Urinary bladder (tissue), 4 donors: ENCODE data around the gene NAT16. TPM values are rescaled to one million over a fixed set of nuclear protein-coding genes. Genes with fewer than 3 reads are reported as not detected.

Source experiments
- DNase-seq: peaks from one replicate; pipeline ENCODE4 v3.0.0-alpha.2; 2015; ENCODE audit errors: extremely low spot score
- H3K27ac ChIP-seq: one replicate; pipeline ENCODE4 v1.5.1; 2013; ENCODE audit warnings: low read depth, mild to moderate bottlenecking, moderate library complexity
- H3K36me3 ChIP-seq: one replicate; pipeline ENCODE4 v1.6.1; 2013; ENCODE audit warnings: mild to moderate bottlenecking, moderate library complexity; ENCODE audit not compliant: insufficient read depth
- H3K4me1 ChIP-seq: one replicate; pipeline ENCODE4 v1.6.1; 2013; ENCODE audit warnings: mild to moderate bottlenecking, moderate library complexity; ENCODE audit not compliant: insufficient read depth
- H3K4me3 ChIP-seq: one replicate; pipeline ENCODE4 v1.5.1; 2013; ENCODE audit warnings: low read depth, low read length
- WGBS: extraction: QIAGEN DNeasy Blood & Tissue Kit; methylation state at CpG from one replicate; pipeline ENCODE4 v1.1.7; 2013; 5-methylcytosine and 5-hydroxymethylcytosine counted together
- polyA plus RNA-seq: library from polyadenylated mRNA; stranded (reverse); fragments of 200-250 nt; gene quantifications from one replicate; pipeline ENCODE4 v1.2.3, GENCODE V29; 2013
- total RNA-seq: library from RNA; depleted of rRNA; stranded (reverse); fragments of >200 nt; gene quantifications from one replicate; pipeline ENCODE4 v1.2.3, GENCODE V29; 2014
- donor health status: healthy with polysubstance abuse.
- donor health status: healthy.

Gene NAT16
- total and polyA plus RNA-seq, 2 donors: not detected

DNA sequence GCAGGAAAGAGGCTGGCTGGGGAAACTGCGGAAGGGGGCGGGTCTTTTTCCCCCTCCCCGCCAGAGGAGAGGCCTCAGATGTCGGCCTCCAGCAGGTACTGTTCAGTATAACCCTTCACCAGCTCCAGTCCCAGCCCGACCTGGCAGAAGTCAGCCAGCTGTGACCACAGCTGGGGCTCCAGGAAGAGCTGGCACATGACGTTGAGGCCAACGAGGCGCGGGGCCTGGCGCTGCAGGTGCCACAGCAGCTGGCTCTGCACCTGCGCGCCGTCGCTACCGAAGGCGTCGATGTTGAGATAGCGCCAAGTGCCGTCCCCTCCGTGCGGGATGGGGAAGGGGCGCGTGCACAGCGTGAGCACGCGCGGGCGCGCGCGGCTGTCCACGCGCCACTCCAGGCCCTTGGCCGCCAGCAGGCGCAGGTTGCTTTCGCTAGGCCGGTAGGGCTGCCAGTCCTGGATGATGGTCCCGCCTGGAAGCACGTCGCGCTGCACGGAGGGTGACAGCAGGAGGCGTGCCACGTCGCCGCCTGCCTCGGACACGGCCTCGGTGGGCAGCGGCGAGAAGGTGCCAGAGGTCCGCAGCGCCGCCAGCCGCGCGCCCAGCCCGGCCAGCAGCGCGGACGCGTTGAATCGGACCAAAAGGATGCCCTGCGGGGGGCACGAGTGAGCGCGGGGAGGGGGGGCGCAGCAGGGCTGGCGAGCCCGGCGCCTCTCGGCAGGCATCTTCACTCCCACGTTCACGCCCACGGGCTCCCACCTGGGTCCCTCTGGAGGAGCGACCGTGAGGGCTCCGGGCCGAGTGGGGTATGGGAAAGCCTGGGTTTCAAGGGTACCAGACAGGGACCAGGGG, 7.9 kb downstream of the NAT16 start:
- WGBS: 1% methylated on average over 79 of the region's 79 CpGs
- Histone ChIP-seq H3K36me3 (no peaks in the 10 kb centered on the region), H3K4me1 (no peaks in the 10 kb centered on the region), H3K4me3 (no peak overlapping the region), H3K27ac (no peak overlapping the region)
- DNase-seq: no peak

DNA sequence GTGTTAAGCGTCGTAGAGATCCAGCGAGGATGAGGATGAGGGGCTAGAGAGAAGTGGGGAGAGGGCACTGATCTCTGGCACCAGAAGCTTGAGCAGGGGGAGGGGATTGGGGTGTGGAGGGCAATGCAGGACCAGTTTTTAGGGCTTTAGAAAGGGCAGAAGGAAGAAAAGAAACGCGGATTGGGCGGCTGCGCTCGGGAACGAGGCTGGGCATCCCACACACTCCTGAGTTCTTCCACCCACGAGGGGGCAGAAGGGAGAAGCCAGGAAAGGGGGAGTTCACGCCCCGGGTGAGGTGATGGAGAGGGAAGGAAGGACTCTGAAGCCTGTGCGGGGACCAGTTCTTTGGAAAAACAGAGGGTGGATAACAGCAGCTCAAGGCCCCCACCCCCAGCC, 8.7 kb downstream of the NAT16 start:
- no peaks in the 10 kb centered on the region for H3K4me1 ChIP-seq
- DNase-seq: no peak
- no peak overlapping the region for H3K4me3 ChIP-seq
- 2% methylated on average over 13 of the region's 13 CpGs for WGBS
- no peak overlapping the region for H3K27ac ChIP-seq
- H3K36me3 ChIP-seq: no peaks in the 10 kb centered on the region

GRCh38 chr7:101170617-101171441, 9.3 kb downstream of the NAT16 start:
- no peak overlapping the region for H3K4me3 ChIP-seq
- no peaks in the 10 kb centered on the region for H3K4me1 ChIP-seq
- no peak overlapping the region for H3K27ac ChIP-seq
- no peak for DNase-seq
- no peaks in the 10 kb centered on the region for H3K36me3 ChIP-seq
- WGBS: 3% methylated on average over 17 of the region's 17 CpGs

GRCh38 chr7:101169838-101170551, 10.1 kb downstream of the NAT16 start:
- DNase-seq: no peak
- WGBS: under 1% methylated on average over 33 of the region's 33 CpGs
- Histone ChIP-seq H3K27ac (no peak overlapping the region), H3K36me3 (no peaks in the 10 kb centered on the region), H3K4me1 (no peaks in the 10 kb centered on the region), H3K4me3 (no peak overlapping the region)

GRCh38 chr7:101169110-101169837, 10.8 kb downstream of the NAT16 start:
- WGBS: 3% methylated on average over 18 of the region's 18 CpGs
- no peaks in the 10 kb centered on the region for H3K36me3 ChIP-seq
- no peak overlapping the region for H3K4me3 ChIP-seq
- no peak for DNase-seq
- no peaks in the 10 kb centered on the region for H3K4me1 ChIP-seq
- no peak overlapping the region for H3K27ac ChIP-seq

GRCh38 chr7:101168412-101169049, 11.6 kb downstream of the NAT16 start:
- no peaks in the 10 kb centered on the region for H3K36me3 ChIP-seq
- WGBS: 2% methylated on average over 6 of the region's 6 CpGs
- no peaks in the 10 kb centered on the region for H3K4me1 ChIP-seq
- DNase-seq: no peak
- H3K27ac ChIP-seq: no peak overlapping the region
- no peak overlapping the region for H3K4me3 ChIP-seq

- H3K4me3 ChIP-seq: no peak overlapping the region
- no peak for DNase-seq
- H3K27ac ChIP-seq: no peak overlapping the region
- peaks cover 2% of the 10 kb centered on the region for H3K4me1 ChIP-seq
- no peaks in the 10 kb centered on the region for H3K36me3 ChIP-seq
- 3% methylated on average over 12 of the region's 12 CpGs for WGBS
Measured at GRCh38 chr7:101167645-101168411, 12.3 kb downstream of the NAT16 start.

- no peaks in the 10 kb centered on the region for H3K36me3 ChIP-seq
- H3K4me1 ChIP-seq: peaks cover 3% of the 10 kb centered on the region
- H3K27ac ChIP-seq: no peak overlapping the region
- no peak overlapping the region for H3K4me3 ChIP-seq
- no peak for DNase-seq
- WGBS: under 1% methylated on average over 19 of the region's 19 CpGs
Measured at GRCh38 chr7:101166909-101167644, 13.0 kb downstream of the NAT16 start.

DNA sequence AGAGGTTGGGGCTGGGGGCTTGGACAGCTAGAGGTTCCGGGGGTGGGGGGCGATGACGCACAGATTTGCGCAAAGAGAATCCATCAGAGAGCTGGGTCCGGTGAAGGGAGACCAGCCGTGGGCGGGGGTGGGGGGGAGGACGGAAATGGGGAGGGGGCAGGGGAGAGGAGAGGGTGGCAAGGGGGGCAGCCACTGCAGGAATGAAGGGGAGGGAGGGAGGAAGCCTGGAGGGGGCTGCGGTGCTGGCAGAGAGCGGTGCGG, 13.5 kb downstream of the NAT16 start:
- peaks cover 3% of the 10 kb centered on the region for H3K4me1 ChIP-seq
- DNase-seq: no peak
- H3K4me3 ChIP-seq: no peak overlapping the region
- H3K36me3 ChIP-seq: no peaks in the 10 kb centered on the region
- H3K27ac ChIP-seq: no peak overlapping the region
- under 1% methylated on average over 11 of the region's 11 CpGs for WGBS

DNA sequence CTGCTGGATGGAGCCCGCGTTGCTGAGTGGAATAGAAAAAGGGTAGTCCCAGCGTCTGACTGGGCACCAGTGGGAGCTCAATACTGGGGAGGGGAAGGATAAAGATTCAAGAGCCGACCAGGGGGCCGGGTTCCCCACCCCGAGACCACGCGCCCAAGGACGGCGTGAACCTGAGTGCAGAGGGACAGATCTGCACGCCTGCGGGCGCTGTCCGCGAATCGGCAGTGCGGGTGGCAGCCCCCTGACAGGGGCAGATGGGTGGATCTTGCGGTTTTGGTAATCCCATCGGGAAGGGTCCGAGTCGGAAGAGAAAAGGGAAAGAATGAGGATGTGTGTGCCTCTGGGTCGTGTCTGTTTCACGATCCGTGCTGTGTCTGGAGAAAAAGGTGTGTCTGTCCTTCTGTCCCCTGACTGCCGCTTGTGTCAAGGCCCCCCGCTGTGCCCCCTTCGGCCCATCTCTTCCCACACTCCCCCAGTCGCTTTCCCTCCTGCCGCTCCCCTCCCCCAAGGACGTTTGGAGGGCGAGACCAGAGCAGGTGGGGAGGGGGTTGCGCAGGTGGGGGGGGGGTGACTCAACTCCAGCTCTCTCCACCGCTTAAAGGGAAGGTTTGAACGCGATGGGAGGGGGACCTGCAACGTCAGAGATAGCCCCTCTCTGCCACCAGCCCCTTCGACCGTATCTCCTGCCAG, 14.0 kb downstream of the NAT16 start:
- WGBS: 1% methylated on average over 38 of the region's 38 CpGs
- Histone ChIP-seq H3K27ac (no peak overlapping the region), H3K4me3 (no peak overlapping the region), H3K4me1 (peaks cover 3% of the 10 kb centered on the region), H3K36me3 (no peaks in the 10 kb centered on the region)
- DNase-seq: no peak

DNA sequence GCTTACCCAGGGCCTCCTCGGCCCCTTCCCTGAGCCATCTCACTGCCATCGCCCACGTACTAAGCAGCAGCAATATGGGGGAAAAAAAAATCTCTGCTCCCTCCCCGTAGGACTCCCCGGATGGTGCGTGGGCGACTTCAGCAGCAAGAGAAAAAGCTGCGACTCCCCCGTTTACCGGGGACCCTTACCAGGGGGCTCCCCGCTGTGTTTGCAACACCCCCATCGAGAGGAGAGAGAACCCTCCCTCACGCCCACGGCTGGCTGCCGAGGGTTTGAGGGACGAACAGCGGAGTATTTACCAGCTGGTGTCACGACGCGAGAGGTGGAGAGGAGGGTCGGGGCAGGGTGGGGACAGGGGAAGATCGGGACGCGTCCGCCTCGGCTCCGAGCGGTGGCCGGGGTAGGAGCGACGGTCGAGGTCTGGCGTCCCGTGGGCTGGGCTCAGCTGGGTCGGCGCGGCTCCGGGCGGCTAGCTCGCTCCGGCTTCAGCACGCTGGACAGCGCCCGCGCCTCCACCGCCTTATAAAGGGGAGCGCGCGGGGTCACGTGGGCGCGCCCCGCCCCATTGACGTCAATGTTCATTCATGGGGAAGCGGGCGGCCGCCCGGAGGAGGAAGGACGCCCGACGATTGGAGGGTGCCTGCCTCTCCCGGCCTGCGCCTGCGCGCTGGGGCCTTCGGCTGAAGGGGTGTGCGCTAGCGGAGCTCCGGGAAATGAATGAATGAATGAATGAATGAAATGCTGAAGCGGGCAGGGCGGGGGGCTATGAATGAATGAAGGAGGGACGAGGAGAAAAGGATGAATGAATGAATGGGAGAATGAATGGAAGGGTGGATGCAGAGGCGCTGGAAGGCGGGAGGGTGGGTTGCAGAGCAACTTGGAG, 14.8 kb downstream of the NAT16 start, which contains the start of gene VGF:
Gene VGF, minus strand, starts transcription at position 495 of the 883 bp plus-strand sequence. CDS start 726 bp downstream, outside the sequence.
- WGBS: 2% methylated on average over 74 of the region's 74 CpGs
- Histone ChIP-seq H3K27ac (no peak within 1 kb of the TSS), H3K36me3 (no peaks in the 10 kb centered on the region), H3K4me3 (no peak within 1 kb of the TSS), H3K4me1 (peaks cover 3% of the 10 kb centered on the region)
- DNase-seq: peak; percentile 71
